Nephron progenitor cell (in vitro differentiated cells): Measurements from ENCODE around the gene DENND2C.

ENCODE experiments used
- DNase-seq: peaks from one replicate; pipeline ENCODE4 v3.0.0; 2021
- H3K27ac Mint-ChIP-seq: 2 replicates; pipeline ENCODE4 v1.8.0; 2021; ENCODE audit warnings: mild to moderate bottlenecking, moderate library complexity, mixed read lengths
- H3K27me3 Mint-ChIP-seq: 2 replicates; pipeline ENCODE4 v1.8.0; 2021; ENCODE audit warnings: mild to moderate bottlenecking, low read depth, mixed read lengths; ENCODE audit not compliant: poor library complexity
- H3K36me3 Mint-ChIP-seq: 2 replicates; pipeline ENCODE4 v1.8.0; 2021; ENCODE audit warnings: low read depth, mixed read lengths
- H3K4me1 Mint-ChIP-seq: 2 replicates; pipeline ENCODE4 v1.8.0; 2021; ENCODE audit warnings: mixed read lengths
- H3K4me3 Mint-ChIP-seq: 2 replicates; pipeline ENCODE4 v1.8.0; 2021; ENCODE audit warnings: mild to moderate bottlenecking, moderate library complexity, mixed read lengths
- H3K9me3 Mint-ChIP-seq: 2 replicates; pipeline ENCODE4 v1.8.0; 2021; ENCODE audit warnings: mild to moderate bottlenecking, moderate library complexity, mixed read lengths
- CTCF ChIP-seq: fragments of 200-600 bp; sonication (generic); IDR thresholded peaks from 2 replicates; pipeline ENCODE4 v1.5.0; 2021; ENCODE audit warnings: antibody characterized with exemption

Gene DENND2C

GRCh38 chr1:114691061-114691460, 21.2 kb upstream of the DENND2C start:
- Mint-ChIP-seq H3K27ac (no peak overlapping the region), H3K36me3 (no peaks in the 10 kb centered on the region), H3K27me3 (peaks cover 39% of the 10 kb centered on the region), H3K4me3 (no peak overlapping the region), H3K4me1 (no peaks in the 10 kb centered on the region), H3K9me3 (no peaks in the 10 kb centered on the region)
- no peak for DNase-seq
- no peak for TF ChIP-seq CTCF

GRCh38 chr1:114690148-114690547, 20.3 kb upstream of the DENND2C start:
- no peak for DNase-seq
- no peak overlapping the region for H3K4me3 Mint-ChIP-seq
- peaks cover 42% of the 10 kb centered on the region for H3K27me3 Mint-ChIP-seq
- H3K36me3 Mint-ChIP-seq, result no peaks in the 10 kb centered on the region
- no peak overlapping the region for H3K27ac Mint-ChIP-seq
- no peaks in the 10 kb centered on the region for H3K4me1 Mint-ChIP-seq
- TF ChIP-seq CTCF, result no peak
- no peaks in the 10 kb centered on the region for H3K9me3 Mint-ChIP-seq

GRCh38 chr1:114688526-114688925, 18.7 kb upstream of the DENND2C start:
- Mint-ChIP-seq H3K4me1 (no peaks in the 10 kb centered on the region), H3K9me3 (no peaks in the 10 kb centered on the region), H3K36me3 (no peaks in the 10 kb centered on the region), H3K27me3 (peaks cover 52% of the 10 kb centered on the region), H3K27ac (no peak overlapping the region), H3K4me3 (no peak overlapping the region)
- TF ChIP-seq CTCF, result no peak
- no peak for DNase-seq

GRCh38 chr1:114685851-114686250, 16.0 kb upstream of the DENND2C start:
- H3K9me3 Mint-ChIP-seq, result no peaks in the 10 kb centered on the region
- H3K27me3 Mint-ChIP-seq, result peaks cover 52% of the 10 kb centered on the region
- TF ChIP-seq CTCF, result no peak
- no peak overlapping the region for H3K27ac Mint-ChIP-seq
- H3K4me1 Mint-ChIP-seq, result no peaks in the 10 kb centered on the region
- no peak for DNase-seq
- no peaks in the 10 kb centered on the region for H3K36me3 Mint-ChIP-seq
- H3K4me3 Mint-ChIP-seq, result no peak overlapping the region

- Mint-ChIP-seq H3K27ac (no peak overlapping the region), H3K4me3 (no peak overlapping the region), H3K9me3 (no peaks in the 10 kb centered on the region), H3K4me1 (no peaks in the 10 kb centered on the region), H3K27me3 (peaks cover 54% of the 10 kb centered on the region), H3K36me3 (no peaks in the 10 kb centered on the region)
- no peak for DNase-seq
- TF ChIP-seq CTCF, result no peak
Measured at GRCh38 chr1:114677691-114678090, 7.8 kb upstream of the DENND2C start.

- Mint-ChIP-seq H3K4me1 (no peaks in the 10 kb centered on the region), H3K4me3 (no peak overlapping the region), H3K27ac (no peak overlapping the region), H3K9me3 (no peaks in the 10 kb centered on the region), H3K36me3 (no peaks in the 10 kb centered on the region), H3K27me3 (peaks cover 60% of the 10 kb centered on the region)
- DNase-seq, result no peak
- no peak for TF ChIP-seq CTCF
Measured at GRCh38 chr1:114676115-114676514, 6.3 kb upstream of the DENND2C start.
